SIG-M5 treated with dmso at 0.1 percent for 504 hours (cell line): Measurements from ENCODE around the gene SELENON.
A peak's percentile ranks its signal among the peaks of the same experiment; 100 is the strongest.

Experiments used
- DNase-seq: peaks from one replicate; lab custom pipeline; 2025; ENCODE audit not compliant: unreplicated experiment; lab: John Stamatoyannopoulos, UW

Gene SELENON

GRCh38 chr1:25808481-25809244 lies 8.7 kb downstream of the SELENON start:
- no peak for DNase-seq

- DNase-seq = peak; percentile 20
These were observed 9.4 kb downstream of the SELENON start for GRCh38 chr1:25809283-25809926.

GRCh38 chr1:25809929-25810328 lies 9.9 kb downstream of the SELENON start:
- no peak for DNase-seq

- peak; percentile 43 for DNase-seq
These were observed 10.6 kb downstream of the SELENON start for GRCh38 chr1:25810341-25811299.

- DNase-seq = no peak
These were observed 11.5 kb downstream of the SELENON start for GRCh38 chr1:25811384-25812082.

GRCh38 chr1:25813071-25813733 lies 13.2 kb downstream of the SELENON start:
- no peak for DNase-seq

- DNase-seq = no peak
These were observed 13.9 kb downstream of the SELENON start for GRCh38 chr1:25813734-25814471.

GRCh38 chr1:25814549-25815087 lies 14.6 kb downstream of the SELENON start:
- no peak for DNase-seq

GRCh38 chr1:25815208-25816111 lies 15.5 kb downstream of the SELENON start:
- no peak for DNase-seq

GRCh38 chr1:25816112-25816718 lies 16.2 kb downstream of the SELENON start:
- no peak for DNase-seq

- no peak for DNase-seq
These were observed 18.0 kb downstream of the SELENON start for GRCh38 chr1:25817840-25818501.

GRCh38 chr1:25818569-25818968 lies 18.6 kb downstream of the SELENON start:
- no peak for DNase-seq

GRCh38 chr1:25819491-25820246 lies 19.7 kb downstream of the SELENON start, which contains the start of gene MTFR1L:
TSS of gene MTFR1L (plus strand) at chr1:25819954. CDS start at chr1:25823105, 3,151 bp downstream.
- peak; percentile 69 for DNase-seq

GRCh38 chr1:25820247-25821111 lies 20.5 kb downstream of the SELENON start:
- peak; percentile 78 for DNase-seq

GRCh38 chr1:25821112-25821476 lies 21.1 kb downstream of the SELENON start:
- DNase-seq = no peak
